SK-N-SH (cell line): ENCODE results near the gene DGUOK. TPM values are rescaled to one million over a fixed set of nuclear protein-coding genes. Genes with fewer than 3 reads are reported as not detected.

ENCODE experiments used
- CTCF ChIA-PET: fragments of 300-600, 350-600 bp; formaldehyde crosslinking; extraction: SDS; loops from one replicate; lab custom pipeline; 2021; lab: Yijun Ruan, JAX
- POLR2A ChIA-PET: fragments of 350-600 bp; sonication (Branson Sonifier 250); formaldehyde crosslinking; extraction: SDS; loops from one replicate; lab custom pipeline; 2020; ENCODE audit warnings: antibody characterized with exemption, inconsistent platforms; lab: Yijun Ruan, JAX
- DNase-seq: peaks from one replicate; pipeline ENCODE4 v3.0.0; 2012
- H2AFZ ChIP-seq: fragments of 200-600 bp; sonication (generic); 2 replicates; pipeline ENCODE4 v1.8.1; 2016; ENCODE audit warnings: antibody characterized with exemption, mild to moderate bottlenecking, low read depth
- H3F3A ChIP-seq: fragments of 200-600 bp; sonication (generic); replicated peaks from 2 replicates; pipeline ENCODE3; 2016; ENCODE audit warnings: antibody characterized with exemption, mild to moderate bottlenecking; ENCODE audit not compliant: insufficient read depth
- H3K27ac ChIP-seq, 2 experiments: fragments of 200-500 bp in 1 of 2; fragments of 200-600 bp in 1 of 2; sonication (Bioruptor generic) in 1 of 2; sonication (generic), shearing (Covaris generic) in 1 of 2; 2 replicates each; pipeline versions ENCODE4 v1.5.1 to v1.6.1; 2014 to 2016; ENCODE audit warnings: low read depth in 2 of 2, inconsistent platforms in 1 of 2, low read length in 1 of 2, mild to moderate bottlenecking in 1 of 2, mixed read lengths in 1 of 2
- H3K27me3 ChIP-seq: fragments of 200-600 bp; sonication (generic), shearing (Covaris generic); 2 replicates; pipeline ENCODE4 v1.6.1; 2016; ENCODE audit warnings: mixed run types; ENCODE audit not compliant: insufficient read depth
- H3K36me3 ChIP-seq, 2 experiments: fragments of 200-500 bp in 1 of 2; fragments of 200-600 bp in 1 of 2; sonication (Bioruptor generic) in 1 of 2; sonication (generic) in 1 of 2; replicated peaks in 1 of 2; 2 replicates each; pipeline versions ENCODE3 to v1.5.1; 2014 to 2016; ENCODE audit warnings: low read length in 1 of 2, mild to moderate bottlenecking in 1 of 2; ENCODE audit not compliant: insufficient read depth in 2 of 2, control insufficient read depth in 1 of 2
- H3K4me1 ChIP-seq, 2 experiments: fragments of 200-500 bp in 1 of 2; fragments of 200-600 bp in 1 of 2; sonication (Bioruptor generic) in 1 of 2; sonication (generic), shearing (Covaris generic) in 1 of 2; 2 replicates each; pipeline versions ENCODE4 v1.5.1 to v1.6.1; 2014 to 2016; ENCODE audit warnings: low read depth in 1 of 2, low read length in 1 of 2, mixed run types in 1 of 2; ENCODE audit not compliant: insufficient read depth in 2 of 2, control insufficient read depth in 1 of 2
- H3K4me2 ChIP-seq: fragments of 200-600 bp; sonication (generic), shearing (Covaris generic); 2 replicates; pipeline ENCODE4 v1.6.1; 2017; ENCODE audit warnings: mixed run types
- H3K4me3 ChIP-seq, 2 experiments: fragments of 200-500 bp in 1 of 2; fragments of 200-600 bp in 1 of 2; sonication (Bioruptor generic) in 1 of 2; sonication (generic), shearing (Covaris generic) in 1 of 2; 2 replicates each; pipeline versions ENCODE4 v1.5.1 to v1.8.1; 2014 to 2016; ENCODE audit warnings: low read depth in 2 of 2, inconsistent platforms in 1 of 2, low read length in 1 of 2, mild to moderate bottlenecking in 1 of 2, mixed read lengths in 1 of 2, moderate library complexity in 1 of 2
- H3K79me2 ChIP-seq: fragments of 200-600 bp; sonication (generic); 2 replicates; pipeline ENCODE4 v1.8.1; 2017; ENCODE audit warnings: mild to moderate bottlenecking; ENCODE audit not compliant: insufficient read depth
- H3K9ac ChIP-seq: fragments of 200-600 bp; sonication (generic); 2 replicates; pipeline ENCODE4 v1.6.1; 2017; ENCODE audit warnings: mixed run types
- H3K9me2 ChIP-seq: fragments of 200-600 bp; sonication (generic); 2 replicates; pipeline ENCODE4 v1.6.1; 2017; ENCODE audit warnings: mixed run types
- H3K9me3 ChIP-seq: fragments of 200-600 bp; sonication (generic); 2 replicates; pipeline ENCODE4 v1.6.1; 2017; ENCODE audit warnings: mixed run types, mild to moderate bottlenecking, moderate library complexity
- H4K20me1 ChIP-seq: fragments of 200-600 bp; sonication (generic); 2 replicates; pipeline ENCODE4 v1.6.1; 2017; ENCODE audit warnings: mild to moderate bottlenecking, mixed run types; ENCODE audit not compliant: insufficient read depth
- EP300 ChIP-seq, 2 experiments: IDR thresholded peaks; 2 replicates each; pipeline versions ENCODE4 v1.4.0 to v1.6.1; 2012; ENCODE audit warnings: borderline replicate concordance in 1 of 2, low read depth in 1 of 2, low read length in 1 of 2
- FOXJ3 ChIP-seq: sonication (generic); formaldehyde crosslinking; IDR thresholded peaks from 2 replicates; pipeline ENCODE4 v1.5.1; 2020; ENCODE audit warnings: mild to moderate bottlenecking, missing genetic modification reagents
- NFIC ChIP-seq: IDR thresholded peaks from 2 replicates; pipeline ENCODE4 v1.4.0; 2012; ENCODE audit warnings: borderline replicate concordance
- RCOR1 ChIP-seq: fragments of 150-350 bp; IDR thresholded peaks from 2 replicates; pipeline ENCODE4 v1.6.1; 2017; ENCODE audit warnings: antibody characterized with exemption, low read length
- RXRA ChIP-seq: IDR thresholded peaks from 2 replicates; pipeline ENCODE4 v1.4.0; 2012; ENCODE audit warnings: low read depth, mild to moderate bottlenecking, borderline replicate concordance
- TAF1 ChIP-seq: IDR thresholded peaks from 2 replicates; pipeline ENCODE4 v1.6.1; 2012; ENCODE audit warnings: low read depth, mild to moderate bottlenecking, low read length, moderate library complexity, borderline replicate concordance
- TCF12 ChIP-seq: IDR thresholded peaks from 2 replicates; pipeline ENCODE4 v1.4.0; 2012
- YY1 ChIP-seq: IDR thresholded peaks from 2 replicates; pipeline ENCODE4 v1.4.0; 2012; ENCODE audit warnings: low read depth, mild to moderate bottlenecking
- WGBS: methylation state at CpG from one replicate; pipeline ENCODE4 v1.1.6; 2017; ENCODE audit warnings: low lambda C conversion rate; 5-methylcytosine and 5-hydroxymethylcytosine counted together
- polyA plus RNA-seq, 3 experiments: library from polyadenylated mRNA; depleted of rRNA; stranded (reverse); fragments of >200 nt; gene quantifications; 2 replicates each; pipeline ENCODE4 v1.2.3, GENCODE V29; 2012
- TF ChIP-seq, protein P1 (sequence below): IDR thresholded peaks from 2 replicates; pipeline ENCODE4 v1.6.1; 2012; ENCODE audit warnings: mild to moderate bottlenecking, low read depth, low read length, moderate library complexity
- TF ChIP-seq, protein P2 (sequence below): IDR thresholded peaks from 2 replicates; pipeline ENCODE4 v1.4.0; 2012; ENCODE audit warnings: low read depth
- TF ChIP-seq, protein P3 (sequence below): fragments of 200-600 bp; sonication (generic); IDR thresholded peaks from 2 replicates; pipeline ENCODE4 v1.6.1; 2017; ENCODE audit warnings: antibody characterized with exemption, mild to moderate bottlenecking, moderate library complexity

Gene DGUOK
- polyA plus RNA-seq, 1 of the 3 experiments (the other 2 are of a cell fraction), result 122 TPM

DNA sequence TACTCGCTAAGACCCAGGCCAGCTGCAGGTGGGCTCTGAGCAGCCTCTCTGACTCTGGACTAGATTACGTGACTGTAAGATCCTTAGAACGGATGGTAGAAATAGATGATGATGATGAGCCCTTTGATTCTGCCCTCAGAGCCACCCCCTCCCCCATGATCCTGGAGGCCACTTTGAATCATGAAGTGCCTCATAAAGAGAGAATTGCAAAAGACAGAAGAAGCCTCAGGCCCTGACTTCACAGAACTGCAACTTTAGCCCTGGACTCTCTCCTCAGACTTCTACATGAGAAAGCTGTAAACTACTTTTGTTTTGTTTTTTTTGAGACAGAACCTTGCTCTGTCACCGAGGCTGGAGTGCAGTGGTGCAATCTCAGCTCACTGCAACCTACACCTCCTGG lies 42.7 kb downstream of the DGUOK start (continued):
- TF ChIP-seq, protein P1, sequence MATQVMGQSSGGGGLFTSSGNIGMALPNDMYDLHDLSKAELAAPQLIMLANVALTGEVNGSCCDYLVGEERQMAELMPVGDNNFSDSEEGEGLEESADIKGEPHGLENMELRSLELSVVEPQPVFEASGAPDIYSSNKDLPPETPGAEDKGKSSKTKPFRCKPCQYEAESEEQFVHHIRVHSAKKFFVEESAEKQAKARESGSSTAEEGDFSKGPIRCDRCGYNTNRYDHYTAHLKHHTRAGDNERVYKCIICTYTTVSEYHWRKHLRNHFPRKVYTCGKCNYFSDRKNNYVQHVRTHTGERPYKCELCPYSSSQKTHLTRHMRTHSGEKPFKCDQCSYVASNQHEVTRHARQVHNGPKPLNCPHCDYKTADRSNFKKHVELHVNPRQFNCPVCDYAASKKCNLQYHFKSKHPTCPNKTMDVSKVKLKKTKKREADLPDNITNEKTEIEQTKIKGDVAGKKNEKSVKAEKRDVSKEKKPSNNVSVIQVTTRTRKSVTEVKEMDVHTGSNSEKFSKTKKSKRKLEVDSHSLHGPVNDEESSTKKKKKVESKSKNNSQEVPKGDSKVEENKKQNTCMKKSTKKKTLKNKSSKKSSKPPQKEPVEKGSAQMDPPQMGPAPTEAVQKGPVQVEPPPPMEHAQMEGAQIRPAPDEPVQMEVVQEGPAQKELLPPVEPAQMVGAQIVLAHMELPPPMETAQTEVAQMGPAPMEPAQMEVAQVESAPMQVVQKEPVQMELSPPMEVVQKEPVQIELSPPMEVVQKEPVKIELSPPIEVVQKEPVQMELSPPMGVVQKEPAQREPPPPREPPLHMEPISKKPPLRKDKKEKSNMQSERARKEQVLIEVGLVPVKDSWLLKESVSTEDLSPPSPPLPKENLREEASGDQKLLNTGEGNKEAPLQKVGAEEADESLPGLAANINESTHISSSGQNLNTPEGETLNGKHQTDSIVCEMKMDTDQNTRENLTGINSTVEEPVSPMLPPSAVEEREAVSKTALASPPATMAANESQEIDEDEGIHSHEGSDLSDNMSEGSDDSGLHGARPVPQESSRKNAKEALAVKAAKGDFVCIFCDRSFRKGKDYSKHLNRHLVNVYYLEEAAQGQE, result no peak
- no peak for TF ChIP-seq FOXJ3 (CRISPR knock-in tag)
- no peak for TF ChIP-seq RXRA
- no peak for TF ChIP-seq YY1

DNA sequence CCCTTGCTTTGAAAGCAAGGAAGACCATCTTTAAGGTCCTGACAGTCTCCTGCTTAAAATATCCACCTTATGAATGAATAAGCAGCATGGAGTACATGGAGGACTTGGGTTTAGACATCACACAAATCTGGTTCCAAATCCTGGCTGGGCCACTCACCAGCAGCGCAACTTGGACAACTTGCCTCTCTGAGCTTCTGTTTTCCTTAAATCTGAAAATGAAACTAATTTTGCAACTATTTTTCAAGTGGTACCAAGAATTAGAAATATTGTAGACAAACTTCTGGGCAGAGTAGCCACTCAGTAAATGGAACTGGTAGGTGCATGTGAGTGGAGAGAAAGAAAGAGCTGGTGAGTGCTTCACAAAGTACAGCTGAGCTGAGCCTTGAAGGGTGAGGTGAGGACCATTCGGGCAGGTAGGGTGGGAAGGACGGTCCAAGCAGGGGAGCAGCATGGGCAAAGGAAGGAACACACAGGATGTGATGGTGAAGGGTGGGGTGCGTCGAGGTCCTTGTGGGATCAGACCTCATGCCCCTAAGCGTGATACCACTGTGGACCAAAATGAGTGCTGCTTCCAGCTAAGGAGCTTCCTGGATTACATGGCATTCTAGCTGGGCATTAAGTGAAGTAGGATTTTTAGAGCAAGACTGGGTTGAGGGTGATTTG lies 43.6 kb downstream of the DGUOK start:
- H2AFZ ChIP-seq, result peak overlapping the region; percentile 73; the same call in 1 of the 2 replicates

More for the DNA sequence above, 43.6 kb downstream of the DGUOK start:
- no peaks in the 10 kb centered on the region for H4K20me1 ChIP-seq
- ChIA-PET CTCF (interaction anchor here (0.6 to 1.4 kb wide), 2 partner anchors 15 to 146 kb away, joined by 3 read pairs; no protein-coding TSS in a partner anchor), POLR2A (no interaction called here)
- H3K9me3 ChIP-seq, result no peaks in the 10 kb centered on the region
- H3K9ac ChIP-seq, result no peak overlapping the region
- peaks cover 12 to 23% of the 10 kb centered on the region in 2 experiments for H3K4me1 ChIP-seq
- H3K4me2 ChIP-seq, result peak overlapping the region; percentile 53; the same call in 1 of the 2 replicates
- 93% methylated on average over 6 of the region's 6 CpGs for WGBS
- DNase-seq, result no peak
- no peaks in the 10 kb centered on the region for H3F3A ChIP-seq
- H3K79me2 ChIP-seq, result no peaks in the 10 kb centered on the region
- no peaks in the 10 kb centered on the region for H3K27me3 ChIP-seq
- TF ChIP-seq EP300 (IDR thresholded peaks at IDR 0.05; ENCODE audit: borderline replicate concordance in 1 of 2, low read depth in 1 of 2, low read length in 1 of 2) (no peak), NFIC (no peak), TCF12 (no peak), FOXJ3 (CRISPR knock-in tag) (no peak), YY1 (no peak), TAF1 (no peak), RCOR1 (no peak)
- TF ChIP-seq, protein P2, sequence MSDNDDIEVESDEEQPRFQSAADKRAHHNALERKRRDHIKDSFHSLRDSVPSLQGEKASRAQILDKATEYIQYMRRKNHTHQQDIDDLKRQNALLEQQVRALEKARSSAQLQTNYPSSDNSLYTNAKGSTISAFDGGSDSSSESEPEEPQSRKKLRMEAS, result no peak
- TF ChIP-seq, protein P3, sequence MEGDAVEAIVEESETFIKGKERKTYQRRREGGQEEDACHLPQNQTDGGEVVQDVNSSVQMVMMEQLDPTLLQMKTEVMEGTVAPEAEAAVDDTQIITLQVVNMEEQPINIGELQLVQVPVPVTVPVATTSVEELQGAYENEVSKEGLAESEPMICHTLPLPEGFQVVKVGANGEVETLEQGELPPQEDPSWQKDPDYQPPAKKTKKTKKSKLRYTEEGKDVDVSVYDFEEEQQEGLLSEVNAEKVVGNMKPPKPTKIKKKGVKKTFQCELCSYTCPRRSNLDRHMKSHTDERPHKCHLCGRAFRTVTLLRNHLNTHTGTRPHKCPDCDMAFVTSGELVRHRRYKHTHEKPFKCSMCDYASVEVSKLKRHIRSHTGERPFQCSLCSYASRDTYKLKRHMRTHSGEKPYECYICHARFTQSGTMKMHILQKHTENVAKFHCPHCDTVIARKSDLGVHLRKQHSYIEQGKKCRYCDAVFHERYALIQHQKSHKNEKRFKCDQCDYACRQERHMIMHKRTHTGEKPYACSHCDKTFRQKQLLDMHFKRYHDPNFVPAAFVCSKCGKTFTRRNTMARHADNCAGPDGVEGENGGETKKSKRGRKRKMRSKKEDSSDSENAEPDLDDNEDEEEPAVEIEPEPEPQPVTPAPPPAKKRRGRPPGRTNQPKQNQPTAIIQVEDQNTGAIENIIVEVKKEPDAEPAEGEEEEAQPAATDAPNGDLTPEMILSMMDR, result no peak
- no peaks in the 10 kb centered on the region for H3K9me2 ChIP-seq
- H3K4me3 ChIP-seq, result no peak overlapping the region
- no peaks in the 10 kb centered on the region for H3K36me3 ChIP-seq
- H3K27ac ChIP-seq, result peak overlapping the region in 1 of 2 experiments; percentile 77; a peak in 3 of 4 replicates
